ENCODE data around the gene SLC25A21.

DNA sequence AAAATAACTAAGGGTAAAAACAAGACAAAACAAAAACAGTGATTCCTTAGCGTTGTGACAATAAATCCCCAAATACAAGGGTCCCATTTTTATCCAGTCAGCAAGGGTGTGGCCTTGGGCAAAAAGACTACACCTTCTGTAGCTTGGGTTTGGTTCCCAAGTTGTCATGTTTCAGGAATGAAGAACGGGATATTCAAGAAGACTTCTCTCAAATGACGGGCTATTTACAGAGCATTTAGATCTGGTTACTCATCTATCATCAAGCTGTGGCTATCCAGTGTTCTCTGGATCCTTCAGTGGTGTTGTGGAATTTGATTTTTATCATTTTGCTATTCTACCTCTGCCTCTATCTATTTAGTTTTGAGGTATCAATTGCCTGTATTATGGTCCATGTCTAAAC is 219.7 kb downstream of the SLC25A21 start:
- TF ChIP-seq CTCF (IDR thresholded peaks at IDR 0.05; ENCODE audit: low read depth, low read length, poor library complexity, severe bottlenecking) (no peak), EZH2phosphoT487 (IDR thresholded peaks at IDR 0.05; ENCODE audit: borderline replicate concordance, low read length) (no peak)

All from DOHH2 (cell line).